Ovary (tissue), 3 donors: ENCODE measurements around the gene RPLP2.

Experiments
- EP300 ChIP-seq: sonication (generic); formaldehyde crosslinking; IDR thresholded peaks from one replicate; pipeline ENCODE4 v1.6.1; 2017; ENCODE audit warnings: antibody characterized with exemption
- TF ChIP-seq, protein P1 (sequence below), 3 donors: fragments of 450-650 bp in 2 of 3; fragments of 200-600 bp in 1 of 3; IDR thresholded peaks; one replicate each; pipeline versions ENCODE4 v1.5.1 to v1.8.0; 2016 to 2022; ENCODE audit warnings: antibody characterized with exemption in 3 of 3, mild to moderate bottlenecking in 1 of 3
- donor health status: DM: no; HTN: no; CAD: no.

DNA sequence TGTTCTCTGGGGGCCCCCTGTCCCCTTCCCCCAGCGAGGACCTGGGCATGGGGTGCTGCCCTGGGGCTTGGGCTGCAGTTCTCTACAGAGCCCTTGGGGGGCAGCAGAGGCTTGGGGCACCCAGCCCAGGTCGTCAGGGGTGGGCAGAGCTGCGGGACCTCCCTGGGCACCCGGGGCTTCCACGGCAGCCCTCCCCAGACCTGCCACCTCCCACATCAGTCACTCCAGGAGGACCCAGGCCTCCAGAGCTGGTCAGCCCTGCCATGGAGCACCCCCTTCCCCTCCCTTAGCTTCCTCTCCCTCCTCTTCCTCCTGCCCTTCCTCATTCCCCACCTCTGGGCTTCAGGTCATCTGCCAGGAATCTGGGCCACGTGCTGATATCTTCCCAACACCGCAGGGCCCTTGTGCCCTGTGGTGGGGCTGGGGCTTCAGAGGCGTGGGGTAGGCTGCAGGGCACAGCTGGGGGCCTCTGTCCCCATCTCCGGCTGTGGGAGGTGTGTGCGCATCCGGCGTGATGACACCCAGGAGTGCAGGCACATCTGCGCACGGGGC, 38.7 kb downstream of the RPLP2 start:
- TF ChIP-seq, protein P1, sequence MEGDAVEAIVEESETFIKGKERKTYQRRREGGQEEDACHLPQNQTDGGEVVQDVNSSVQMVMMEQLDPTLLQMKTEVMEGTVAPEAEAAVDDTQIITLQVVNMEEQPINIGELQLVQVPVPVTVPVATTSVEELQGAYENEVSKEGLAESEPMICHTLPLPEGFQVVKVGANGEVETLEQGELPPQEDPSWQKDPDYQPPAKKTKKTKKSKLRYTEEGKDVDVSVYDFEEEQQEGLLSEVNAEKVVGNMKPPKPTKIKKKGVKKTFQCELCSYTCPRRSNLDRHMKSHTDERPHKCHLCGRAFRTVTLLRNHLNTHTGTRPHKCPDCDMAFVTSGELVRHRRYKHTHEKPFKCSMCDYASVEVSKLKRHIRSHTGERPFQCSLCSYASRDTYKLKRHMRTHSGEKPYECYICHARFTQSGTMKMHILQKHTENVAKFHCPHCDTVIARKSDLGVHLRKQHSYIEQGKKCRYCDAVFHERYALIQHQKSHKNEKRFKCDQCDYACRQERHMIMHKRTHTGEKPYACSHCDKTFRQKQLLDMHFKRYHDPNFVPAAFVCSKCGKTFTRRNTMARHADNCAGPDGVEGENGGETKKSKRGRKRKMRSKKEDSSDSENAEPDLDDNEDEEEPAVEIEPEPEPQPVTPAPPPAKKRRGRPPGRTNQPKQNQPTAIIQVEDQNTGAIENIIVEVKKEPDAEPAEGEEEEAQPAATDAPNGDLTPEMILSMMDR (IDR thresholded peaks at IDR 0.05) = peak; percentile 72 to 81 (median 80)
- TF ChIP-seq EP300 = no peak
